IMR-90 (cell line): ENCODE measurements around the gene MYEF2. TPM values are rescaled to one million over a fixed set of nuclear protein-coding genes. Genes with fewer than 3 reads are reported as not detected.

ENCODE experiments used
- ATAC-seq: fragments of 200-7000 bp; cut with Tn5 transposase; 2 replicates; pipeline ENCODE4 v1.9.1; 2020; ENCODE audit warnings: low read depth, mild to moderate bottlenecking, moderate library complexity
- BruUV-seq: library from RNA; stranded (reverse); fragments of 400-500 nt; replicated peaks from 2 replicates; lab custom pipeline; 2021; lab: Mats Ljungman, UMichigan
- CTCF ChIA-PET: fragments of 300-600 bp; formaldehyde crosslinking; extraction: SDS; loops from one replicate; lab custom pipeline; 2021; ENCODE audit warnings: antibody characterized with exemption; lab: Yijun Ruan, JAX
- POLR2A ChIA-PET: fragments of 300-600 bp; sonication (Branson Sonifier 250); formaldehyde crosslinking; loops from one replicate; lab custom pipeline; 2022; ENCODE audit warnings: antibody characterized with exemption; ENCODE audit not compliant: unreplicated experiment; lab: Charles Lee
- DNase-seq: peaks from one replicate; pipeline ENCODE4 v3.0.0; 2013
- H2AFZ ChIP-seq: replicated peaks from 2 replicates; pipeline ENCODE3; 2013; ENCODE audit warnings: low read length, mild to moderate bottlenecking; ENCODE audit not compliant: poor library complexity
- H2AK5ac ChIP-seq: 2 replicates; pipeline ENCODE4 v1.6.1; 2013; ENCODE audit warnings: low read depth, low read length, inconsistent platforms
- H2AK9ac ChIP-seq: replicated peaks from 2 replicates; pipeline ENCODE3; 2013; ENCODE audit warnings: mild to moderate bottlenecking, low read depth, low read length, moderate library complexity; ENCODE audit not compliant: poor library complexity
- H2BK120ac ChIP-seq: 2 replicates; pipeline ENCODE4 v1.6.1; 2013; ENCODE audit warnings: low read depth, low read length, inconsistent platforms
- H2BK15ac ChIP-seq: 3 replicates; pipeline ENCODE4 v1.6.1; 2013; ENCODE audit warnings: low read depth, low read length, inconsistent platforms
- H2BK20ac ChIP-seq: 2 replicates; pipeline ENCODE4 v1.6.1; 2013; ENCODE audit warnings: low read depth, mild to moderate bottlenecking, inconsistent platforms, low read length, moderate library complexity
- H2BK5ac ChIP-seq: 2 replicates; pipeline ENCODE4 v1.6.1; 2013; ENCODE audit warnings: mild to moderate bottlenecking, low read depth, low read length, inconsistent platforms; ENCODE audit not compliant: poor library complexity, severe bottlenecking
- H3K14ac ChIP-seq: replicated peaks from 2 replicates; pipeline ENCODE4 v1.6.1; 2013; ENCODE audit warnings: low read depth, low read length, inconsistent platforms
- H3K18ac ChIP-seq: 2 replicates; pipeline ENCODE4 v1.6.1; 2013; ENCODE audit warnings: low read depth, low read length, control low read depth
- H3K23ac ChIP-seq: 2 replicates; pipeline ENCODE4 v1.6.1; 2013; ENCODE audit warnings: low read depth, low read length, inconsistent platforms
- H3K27ac ChIP-seq: 2 replicates; pipeline ENCODE4 v1.5.1; 2013; ENCODE audit warnings: mild to moderate bottlenecking, control low read depth, low read length; ENCODE audit not compliant: insufficient read depth
- H3K27me3 ChIP-seq: 2 replicates; pipeline ENCODE4 v1.6.1; 2013; ENCODE audit warnings: low read length; ENCODE audit not compliant: control insufficient read depth, insufficient read depth
- H3K36me3 ChIP-seq: 2 replicates; pipeline ENCODE4 v1.6.1; 2013; ENCODE audit warnings: low read length, mixed read lengths; ENCODE audit not compliant: control insufficient read depth, insufficient read depth
- H3K4ac ChIP-seq: 2 replicates; pipeline ENCODE4 v1.6.1; 2013; ENCODE audit warnings: low read depth, low read length, inconsistent platforms
- H3K4me1 ChIP-seq: 2 replicates; pipeline ENCODE4 v1.6.1; 2013; ENCODE audit warnings: low read length, mixed read lengths; ENCODE audit not compliant: control insufficient read depth, insufficient read depth
- H3K4me2 ChIP-seq: 2 replicates; pipeline ENCODE4 v1.6.1; 2013; ENCODE audit warnings: low read depth, mild to moderate bottlenecking, control low read depth, low read length, moderate library complexity
- H3K4me3 ChIP-seq: 2 replicates; pipeline ENCODE4 v1.5.1; 2013; ENCODE audit warnings: low read depth, mild to moderate bottlenecking, control low read depth, low read length, moderate library complexity; ENCODE audit not compliant: insufficient read depth
- H3K56ac ChIP-seq: 2 replicates; pipeline ENCODE4 v1.6.1; 2013; ENCODE audit warnings: low read length, inconsistent platforms; ENCODE audit not compliant: insufficient read depth; ENCODE audit errors: extremely low read depth
- H3K79me1 ChIP-seq, 2 experiments: 2 replicates each; pipeline ENCODE4 v1.6.1; 2013; ENCODE audit warnings: low read length in 2 of 2, inconsistent platforms in 1 of 2, low read depth in 1 of 2
- H3K9ac ChIP-seq: 2 replicates; pipeline ENCODE4 v1.6.1; 2013; ENCODE audit warnings: low read depth, low read length, control low read depth
- H3K9me1 ChIP-seq: 2 replicates; pipeline ENCODE4 v1.6.1; 2013; ENCODE audit warnings: low read length, inconsistent platforms; ENCODE audit not compliant: insufficient read depth
- H3K9me3 ChIP-seq: 2 replicates; pipeline ENCODE4 v1.6.1; 2013; ENCODE audit warnings: low read length; ENCODE audit not compliant: control insufficient read depth, insufficient read depth
- H4K20me1 ChIP-seq: 2 replicates; pipeline ENCODE4 v1.6.1; 2013; ENCODE audit warnings: low read length, inconsistent platforms; ENCODE audit not compliant: insufficient read depth
- H4K5ac ChIP-seq: 2 replicates; pipeline ENCODE4 v1.6.1; 2013; ENCODE audit warnings: mild to moderate bottlenecking, low read depth, low read length, control low read depth
- H4K8ac ChIP-seq, 2 experiments: 2 replicates each; pipeline ENCODE4 v1.6.1; 2013; ENCODE audit warnings: low read depth in 2 of 2, low read length in 2 of 2, control low read depth in 1 of 2, inconsistent platforms in 1 of 2
- H4K91ac ChIP-seq: 2 replicates; pipeline ENCODE4 v1.6.1; 2013; ENCODE audit warnings: low read depth, low read length, inconsistent platforms; ENCODE audit not compliant: insufficient read depth
- BHLHE40 ChIP-seq: fragments of 150-350 bp; IDR thresholded peaks from 2 replicates; pipeline ENCODE4 v1.6.1; 2016; ENCODE audit warnings: mild to moderate bottlenecking, low read depth, low read length
- CEBPB ChIP-seq: IDR thresholded peaks from 2 replicates; pipeline ENCODE4 v1.6.1; 2012; ENCODE audit warnings: low read depth, low read length, improper control_type of control experiment
- CHD1 ChIP-seq: IDR thresholded peaks from 2 replicates; pipeline ENCODE4 v1.6.1; 2012; ENCODE audit warnings: low read depth, low read length, improper control_type of control experiment
- ELK1 ChIP-seq: fragments of 150-350 bp; IDR thresholded peaks from 2 replicates; pipeline ENCODE4 v1.6.1; 2016; ENCODE audit warnings: low read depth, mild to moderate bottlenecking, low read length, moderate library complexity, borderline replicate concordance
- FOS ChIP-seq: fragments of 150-350 bp; IDR thresholded peaks from 2 replicates; pipeline ENCODE4 v1.6.1; 2016; ENCODE audit warnings: low read depth, low read length
- MAZ ChIP-seq: IDR thresholded peaks from 2 replicates; pipeline ENCODE4 v1.6.1; 2012; ENCODE audit warnings: low read depth, mild to moderate bottlenecking, low read length, improper control_type of control experiment, moderate library complexity, borderline replicate concordance
- MXI1 ChIP-seq: IDR thresholded peaks from 2 replicates; pipeline ENCODE4 v1.6.1; 2012; ENCODE audit warnings: low read depth, mild to moderate bottlenecking, low read length, moderate library complexity, borderline replicate concordance
- POLR2A ChIP-seq: IDR thresholded peaks from 2 replicates; pipeline ENCODE4 v1.6.1; 2012; ENCODE audit warnings: mild to moderate bottlenecking, low read depth, low read length
- WGBS, 2 experiments: methylation state at CpG; one replicate each; pipeline versions ENCODE4 v1.1.5 to v1.1.7; 2013; ENCODE audit warnings: missing lambda C conversion rate in 2 of 2; ENCODE audit not compliant: insufficient read length in 1 of 2; ENCODE audit errors: extremely low coverage in 2 of 2; 5-methylcytosine and 5-hydroxymethylcytosine counted together
- dilution Hi-C: fragments of 300-500 bp; cut with HindIII; formaldehyde crosslinking; loops from one replicate; pipeline ENCODE4 v1.14.3; 2018; ENCODE audit warnings: low sequenced_read_pairs; ENCODE audit not compliant: unreplicated experiment
- in situ Hi-C: fragments of 300-500 bp; cut with MboI; formaldehyde crosslinking; loops from 3 replicates; pipeline ENCODE4 v1.14.3; 2019; ENCODE audit warnings: low sequenced_read_pairs, inconsistent platforms, mixed read lengths
- intact Hi-C: fragments of 100-400 bp; cut with micrococcal nuclease; formaldehyde crosslinking; loops from 2 replicates; pipeline ENCODE4 v1.10.0; 2022
- polyA plus RNA-seq, 3 experiments: library from polyadenylated mRNA; depleted of rRNA; stranded (reverse); fragments of >200 nt; gene quantifications; 2 replicates each; pipeline ENCODE4 v1.2.3, GENCODE V29; 2012; ENCODE audit warnings: low replicate concordance in 1 of 3
- total RNA-seq: library from RNA; depleted of rRNA; stranded (reverse); fragments of >200 nt; gene quantifications from 2 replicates; pipeline ENCODE4 v1.2.3, GENCODE V29; 2012

The MYEF2 gene
- total and polyA plus RNA-seq, 2 of the 4 experiments (the other 2 are of a cell fraction), result 4.5 to 5.8 TPM

GRCh38 chr15:48153526-48153925 lies 24.6 kb downstream of the MYEF2 start:
- Histone ChIP-seq H3K9me1 (no peaks in the 10 kb centered on the region), H2AFZ (no peak overlapping the region), H4K20me1 (no peaks in the 10 kb centered on the region), H2AK9ac (no peak overlapping the region), H2BK20ac (peak overlapping the region; percentile 32; the same call in 1 of the 2 replicates), H3K9me3 (no peaks in the 10 kb centered on the region), H3K9ac (no peak overlapping the region), H3K27me3 (no peaks in the 10 kb centered on the region), H2AK5ac (no peak overlapping the region), H3K4me1 (no peaks in the 10 kb centered on the region; the same call in 1 of the 2 replicates), H3K4ac (no peak overlapping the region), H3K27ac (no peak overlapping the region), H3K4me2 (no peak overlapping the region), H2BK120ac (no peak overlapping the region), H3K36me3 (no peaks in the 10 kb centered on the region; the same call in 1 of the 2 replicates), H4K91ac (no peak overlapping the region), H3K79me1 (peaks cover 0 to 3% of the 10 kb centered on the region in 2 experiments; a peak in 1 of 4 replicates), H4K8ac (no peak overlapping the region), H2BK15ac (peak overlapping the region; percentile 22; the same call in 1 of the 3 replicates), H3K56ac (no peak overlapping the region), H3K23ac (no peak overlapping the region), H2BK5ac (no peak overlapping the region), H3K14ac (no peak overlapping the region), H4K5ac (no peak overlapping the region), H3K4me3 (no peak overlapping the region), H3K18ac (no peak overlapping the region)
- BruUV-seq, result no TSS peak
- dilution Hi-C loops, result no loop called here
- ChIA-PET CTCF (no interaction called here), POLR2A (no interaction called here)
- WGBS, 2 experiments, result no CpG with 5 or more reads among the region's 2 CpGs
- ATAC-seq (no peak), DNase-seq (no peak)
- in situ Hi-C loops, result no loop called here
- intact Hi-C loops, result no loop called here
- TF ChIP-seq MXI1 (no peak), CEBPB (no peak), FOS (no peak), ELK1 (no peak), BHLHE40 (no peak), MAZ (no peak), CHD1 (no peak), POLR2A (no peak)
